Panc1 (cell line): ENCODE results near the gene NEK1. TPM values are rescaled to one million over a fixed set of nuclear protein-coding genes. Genes with fewer than 3 reads are reported as not detected.

ENCODE experiments used
- ATAC-seq: fragments of 200-7000 bp; cut with Tn5 transposase; 2 replicates; pipeline ENCODE4 v1.9.1; 2020; ENCODE audit warnings: mild to moderate bottlenecking, moderate library complexity
- BruUV-seq: library from RNA; stranded (reverse); fragments of 400-500 nt; replicated peaks from 2 replicates; lab custom pipeline; 2021; lab: Mats Ljungman, UMichigan
- CTCF ChIA-PET: fragments of 300-600 bp; sonication (Branson Sonifier 250); formaldehyde crosslinking; loops from one replicate; lab custom pipeline; 2022; ENCODE audit warnings: antibody characterized with exemption; lab: Charles Lee
- POLR2A ChIA-PET: fragments of 300-600 bp; sonication (Branson Sonifier 250); formaldehyde crosslinking; loops from one replicate; lab custom pipeline; 2022; ENCODE audit warnings: antibody characterized with exemption; lab: Charles Lee
- DNase-seq: peaks from one replicate; pipeline ENCODE4 v3.0.0-alpha.2; 2010; ENCODE audit warnings: low read depth, low spot score
- H3K27ac ChIP-seq: 2 replicates; pipeline ENCODE4 v1.5.1; 2011; ENCODE audit warnings: mild to moderate bottlenecking, low read length, inconsistent platforms
- H3K27me3 ChIP-seq: fragments of 200-500 bp; sonication (Bioruptor generic); 2 replicates; pipeline ENCODE4 v1.6.0; 2014; ENCODE audit warnings: low read length, inconsistent platforms; ENCODE audit not compliant: control insufficient read depth, insufficient read depth
- H3K36me3 ChIP-seq: fragments of 200-500 bp; sonication (Bioruptor generic); 2 replicates; pipeline ENCODE4 v1.5.1; 2014; ENCODE audit warnings: inconsistent platforms, mild to moderate bottlenecking, low read length, moderate library complexity; ENCODE audit not compliant: control insufficient read depth, insufficient read depth
- H3K4me1 ChIP-seq: 2 replicates; pipeline ENCODE4 v1.5.1; 2011; ENCODE audit warnings: inconsistent platforms, mild to moderate bottlenecking, low read length, moderate library complexity; ENCODE audit not compliant: control insufficient read depth, insufficient read depth
- H3K4me3 ChIP-seq, 2 experiments: 2 replicates each; pipeline ENCODE4 v1.5.1; 2011 to 2012; ENCODE audit warnings: low read depth in 2 of 2, low read length in 2 of 2, mild to moderate bottlenecking in 2 of 2, inconsistent platforms in 1 of 2, moderate library complexity in 1 of 2
- H3K9me3 ChIP-seq: fragments of 200-500 bp; sonication (Bioruptor generic); 2 replicates; pipeline ENCODE4 v1.5.1; 2014; ENCODE audit warnings: low read depth, mild to moderate bottlenecking, inconsistent platforms, low read length, moderate library complexity; ENCODE audit not compliant: control insufficient read depth, insufficient read depth
- POLR2AphosphoS5 ChIP-seq: IDR thresholded peaks from 2 replicates; pipeline ENCODE4 v1.6.1; 2012; ENCODE audit warnings: mild to moderate bottlenecking, low read depth, low read length, moderate library complexity
- SIN3A ChIP-seq: IDR thresholded peaks from 2 replicates; pipeline ENCODE4 v1.6.1; 2012; ENCODE audit warnings: low read depth, mild to moderate bottlenecking, low read length, moderate library complexity, borderline replicate concordance; ENCODE audit not compliant: insufficient read depth
- TCF7L2 ChIP-seq: IDR thresholded peaks from 2 replicates; pipeline ENCODE4 v1.6.1; 2011; ENCODE audit warnings: mild to moderate bottlenecking, low read depth, low read length, inconsistent platforms
- in situ Hi-C: cut with HindIII; loops from 2 replicates; pipeline ENCODE4 v1.10.0; 2016; ENCODE audit warnings: low sequenced_read_pairs, low pct_unique_long_range_greater_than_20kb
- intact Hi-C: fragments of 100-400 bp; cut with micrococcal nuclease; formaldehyde crosslinking; loops from one replicate; pipeline ENCODE4 v1.10.0; 2022; ENCODE audit not compliant: unreplicated experiment
- total RNA-seq: library from RNA; stranded (reverse); gene quantifications from one replicate; pipeline ENCODE4 v1.2.1, GENCODE V29; 2021; ENCODE audit not compliant: unreplicated experiment
- TF ChIP-seq, protein P1 (sequence below), 2 experiments: IDR thresholded peaks; 2 replicates each; pipeline ENCODE4 v1.6.1; 2011 to 2012; ENCODE audit warnings: low read depth in 2 of 2, control low read depth in 1 of 2, low read length in 1 of 2, mild to moderate bottlenecking in 1 of 2, moderate library complexity in 1 of 2; ENCODE audit not compliant: insufficient read depth in 1 of 2
- TF ChIP-seq, protein P2 (sequence below): fragments of 450-650 bp; IDR thresholded peaks from 2 replicates; pipeline ENCODE4 v1.5.1; 2017; ENCODE audit warnings: mild to moderate bottlenecking

Gene NEK1
- total RNA-seq, 1 experiment from 2014 or later, result 9.2 TPM

DNA sequence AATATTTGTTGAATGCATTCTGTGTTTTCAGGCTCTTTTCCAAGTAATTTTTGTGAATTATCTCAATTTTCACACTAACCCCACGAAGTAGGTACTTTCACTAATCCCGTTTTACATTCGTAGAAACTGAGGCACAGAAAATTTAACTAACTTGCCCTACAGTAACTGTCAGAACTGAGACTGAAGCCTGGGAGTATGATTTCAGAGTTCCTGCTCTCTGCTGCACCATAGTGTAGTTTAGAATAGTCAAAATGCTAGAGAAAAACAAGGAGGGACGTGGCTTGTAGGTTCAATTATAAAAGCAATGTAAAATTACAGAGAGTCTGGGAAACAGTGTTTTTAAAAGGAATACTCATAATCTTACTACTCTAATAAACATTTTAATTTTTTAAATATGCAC lies 10.2 kb upstream of the NEK1 start:
- peak overlapping the region; percentile 76 to 89 for H3K4me3 ChIP-seq
- ChIA-PET CTCF (no interaction called here), POLR2A (no interaction called here)
- intact Hi-C loops, result no loop called here
- BruUV-seq, result no TSS peak
- DNase-seq (no peak), ATAC-seq (no peak)
- TF ChIP-seq, protein P1, sequence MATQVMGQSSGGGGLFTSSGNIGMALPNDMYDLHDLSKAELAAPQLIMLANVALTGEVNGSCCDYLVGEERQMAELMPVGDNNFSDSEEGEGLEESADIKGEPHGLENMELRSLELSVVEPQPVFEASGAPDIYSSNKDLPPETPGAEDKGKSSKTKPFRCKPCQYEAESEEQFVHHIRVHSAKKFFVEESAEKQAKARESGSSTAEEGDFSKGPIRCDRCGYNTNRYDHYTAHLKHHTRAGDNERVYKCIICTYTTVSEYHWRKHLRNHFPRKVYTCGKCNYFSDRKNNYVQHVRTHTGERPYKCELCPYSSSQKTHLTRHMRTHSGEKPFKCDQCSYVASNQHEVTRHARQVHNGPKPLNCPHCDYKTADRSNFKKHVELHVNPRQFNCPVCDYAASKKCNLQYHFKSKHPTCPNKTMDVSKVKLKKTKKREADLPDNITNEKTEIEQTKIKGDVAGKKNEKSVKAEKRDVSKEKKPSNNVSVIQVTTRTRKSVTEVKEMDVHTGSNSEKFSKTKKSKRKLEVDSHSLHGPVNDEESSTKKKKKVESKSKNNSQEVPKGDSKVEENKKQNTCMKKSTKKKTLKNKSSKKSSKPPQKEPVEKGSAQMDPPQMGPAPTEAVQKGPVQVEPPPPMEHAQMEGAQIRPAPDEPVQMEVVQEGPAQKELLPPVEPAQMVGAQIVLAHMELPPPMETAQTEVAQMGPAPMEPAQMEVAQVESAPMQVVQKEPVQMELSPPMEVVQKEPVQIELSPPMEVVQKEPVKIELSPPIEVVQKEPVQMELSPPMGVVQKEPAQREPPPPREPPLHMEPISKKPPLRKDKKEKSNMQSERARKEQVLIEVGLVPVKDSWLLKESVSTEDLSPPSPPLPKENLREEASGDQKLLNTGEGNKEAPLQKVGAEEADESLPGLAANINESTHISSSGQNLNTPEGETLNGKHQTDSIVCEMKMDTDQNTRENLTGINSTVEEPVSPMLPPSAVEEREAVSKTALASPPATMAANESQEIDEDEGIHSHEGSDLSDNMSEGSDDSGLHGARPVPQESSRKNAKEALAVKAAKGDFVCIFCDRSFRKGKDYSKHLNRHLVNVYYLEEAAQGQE (IDR thresholded peaks at IDR 0.05; ENCODE audit: insufficient read depth in 1 of 2, low read depth in 2 of 2, low read length in 1 of 2), result no peak
- TF ChIP-seq TCF7L2, result no peak
- no peak for TF ChIP-seq SIN3A
- TF ChIP-seq, protein P2, sequence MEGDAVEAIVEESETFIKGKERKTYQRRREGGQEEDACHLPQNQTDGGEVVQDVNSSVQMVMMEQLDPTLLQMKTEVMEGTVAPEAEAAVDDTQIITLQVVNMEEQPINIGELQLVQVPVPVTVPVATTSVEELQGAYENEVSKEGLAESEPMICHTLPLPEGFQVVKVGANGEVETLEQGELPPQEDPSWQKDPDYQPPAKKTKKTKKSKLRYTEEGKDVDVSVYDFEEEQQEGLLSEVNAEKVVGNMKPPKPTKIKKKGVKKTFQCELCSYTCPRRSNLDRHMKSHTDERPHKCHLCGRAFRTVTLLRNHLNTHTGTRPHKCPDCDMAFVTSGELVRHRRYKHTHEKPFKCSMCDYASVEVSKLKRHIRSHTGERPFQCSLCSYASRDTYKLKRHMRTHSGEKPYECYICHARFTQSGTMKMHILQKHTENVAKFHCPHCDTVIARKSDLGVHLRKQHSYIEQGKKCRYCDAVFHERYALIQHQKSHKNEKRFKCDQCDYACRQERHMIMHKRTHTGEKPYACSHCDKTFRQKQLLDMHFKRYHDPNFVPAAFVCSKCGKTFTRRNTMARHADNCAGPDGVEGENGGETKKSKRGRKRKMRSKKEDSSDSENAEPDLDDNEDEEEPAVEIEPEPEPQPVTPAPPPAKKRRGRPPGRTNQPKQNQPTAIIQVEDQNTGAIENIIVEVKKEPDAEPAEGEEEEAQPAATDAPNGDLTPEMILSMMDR, result no peak
- no peak for TF ChIP-seq POLR2AphosphoS5
- no peaks in the 10 kb centered on the region for H3K27me3 ChIP-seq
- H3K4me1 ChIP-seq, result peaks cover 7% of the 10 kb centered on the region
- H3K27ac ChIP-seq, result peak overlapping the region; percentile 97
- in situ Hi-C loops, result no loop called here
- peaks cover 7% of the 10 kb centered on the region; the same call in 1 of the 2 replicates for H3K36me3 ChIP-seq
- H3K9me3 ChIP-seq, result no peaks in the 10 kb centered on the region

DNA sequence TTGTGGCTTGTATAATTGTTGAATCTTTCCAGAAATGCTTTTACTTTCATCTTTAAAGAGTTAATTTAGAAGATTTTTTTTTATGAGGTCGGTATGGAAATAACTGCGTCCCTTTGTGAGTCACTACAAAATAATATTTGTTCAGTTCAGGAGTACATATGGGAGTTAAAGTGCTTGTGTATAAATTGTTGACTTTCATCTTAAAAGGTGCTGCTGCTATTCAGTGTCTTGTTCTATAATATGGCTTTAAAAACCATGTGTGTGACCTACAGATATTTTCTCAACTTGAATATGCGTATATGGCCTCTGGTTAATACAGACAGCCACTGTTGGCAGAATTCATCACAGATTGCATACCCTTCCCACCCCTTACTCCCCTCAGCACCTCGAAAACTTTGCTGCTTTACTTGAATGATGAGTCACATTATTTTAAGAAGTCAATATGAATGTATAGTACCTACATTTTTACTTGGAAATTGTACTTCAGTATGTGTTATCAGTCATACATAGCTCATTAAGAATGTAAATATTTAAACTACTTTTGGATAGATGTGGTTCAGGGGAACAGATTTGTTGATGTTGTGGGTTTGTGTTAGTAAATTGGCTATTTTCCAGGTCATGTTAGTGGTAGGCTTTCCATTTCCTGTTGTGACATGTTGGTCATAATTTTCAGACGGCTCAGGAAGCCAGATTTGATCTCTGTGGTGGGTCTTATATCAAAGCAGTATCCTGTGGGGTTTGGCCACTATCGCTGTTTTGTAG lies 9.5 kb upstream of the NEK1 start:
- H3K9me3 ChIP-seq, result no peaks in the 10 kb centered on the region
- H3K4me3 ChIP-seq, result peak overlapping the region; percentile 76 to 89
- TF ChIP-seq, protein P1 (IDR thresholded peaks at IDR 0.05; ENCODE audit: insufficient read depth in 1 of 2, low read depth in 2 of 2, low read length in 1 of 2), result no peak
- TF ChIP-seq POLR2AphosphoS5, result no peak
- TF ChIP-seq SIN3A, result no peak
- TF ChIP-seq, protein P2, result no peak
- TF ChIP-seq TCF7L2, result no peak
- BruUV-seq, result no TSS peak
- CTCF ChIA-PET, result no interaction called here
- DNase-seq, result peak; percentile 32
- H3K36me3 ChIP-seq, result peaks cover 7% of the 10 kb centered on the region; the same call in 1 of the 2 replicates
- H3K4me1 ChIP-seq, result peaks cover 7% of the 10 kb centered on the region
- ATAC-seq, result no peak
- POLR2A ChIA-PET, result no interaction called here
- in situ Hi-C loops (no loop called here), intact Hi-C loops (no loop called here)
- H3K27me3 ChIP-seq, result no peaks in the 10 kb centered on the region
- H3K27ac ChIP-seq, result peak overlapping the region; percentile 97
